HUES64 (cell line): Measurements from ENCODE around the gene DNASE1L2.
"Not testable (repeated sequence)": the region's sequence is repeated elsewhere in the genome, so short reads cannot be mapped to it uniquely, and the experiment has no call there.

ENCODE experiments used
- H3K27ac ChIP-seq: 2 replicates; pipeline ENCODE4 v1.7.0; 2013; ENCODE audit warnings: low read depth, low read length, inconsistent platforms
- H3K27me3 ChIP-seq: 2 replicates; pipeline ENCODE4 v1.6.1; 2013; ENCODE audit warnings: mild to moderate bottlenecking, low read length; ENCODE audit not compliant: insufficient read depth
- H3K36me3 ChIP-seq: 2 replicates; pipeline ENCODE4 v1.6.1; 2013; ENCODE audit warnings: mild to moderate bottlenecking, low read length; ENCODE audit not compliant: insufficient read depth
- H3K4me1 ChIP-seq: 2 replicates; pipeline ENCODE4 v1.6.1; 2013; ENCODE audit warnings: mild to moderate bottlenecking, low read length, moderate library complexity; ENCODE audit not compliant: insufficient read depth
- H3K4me3 ChIP-seq: 2 replicates; pipeline ENCODE4 v1.5.1; 2013; ENCODE audit warnings: mild to moderate bottlenecking, low read length, moderate library complexity
- H3K9ac ChIP-seq: 2 replicates; pipeline ENCODE4 v1.6.1; 2013; ENCODE audit warnings: mild to moderate bottlenecking, low read depth, low read length
- H3K9me3 ChIP-seq: 2 replicates; pipeline ENCODE4 v1.6.1; 2013; ENCODE audit warnings: low read depth, low read length; ENCODE audit not compliant: insufficient read depth
- WGBS: fragments of 150-250, 120-280 bp; methylation state at CpG from one replicate; pipeline ENCODE4 v1.1.7; 2013; ENCODE audit warnings: missing lambda C conversion rate; 5-methylcytosine and 5-hydroxymethylcytosine counted together

The DNASE1L2 gene

GRCh38 chr16:2195322-2196161, 40.7 kb upstream of the DNASE1L2 start:
- Histone ChIP-seq H3K4me3 (peak overlapping the region; percentile 53), H3K9me3 (no peaks in the 10 kb centered on the region), H3K4me1 (no peaks in the 10 kb centered on the region), H3K27ac (no peak overlapping the region), H3K36me3 (no peaks in the 10 kb centered on the region), H3K27me3 (peaks cover 50% of the 10 kb centered on the region), H3K9ac (no peak overlapping the region)
- WGBS: 3% methylated on average over 47 of the region's 49 CpGs

GRCh38 chr16:2196162-2196980, 39.9 kb upstream of the DNASE1L2 start, which contains the start of gene CASKIN1:
CASKIN1 (minus strand) TSS chr16:2196605; CDS start chr16:2196432, 173 bp downstream.
- WGBS: under 1% methylated on average over 119 of the region's 129 CpGs
- Histone ChIP-seq H3K4me1 (no peaks in the 10 kb centered on the region), H3K36me3 (no peaks in the 10 kb centered on the region), H3K4me3 (peak within 1 kb of the TSS; percentile 53), H3K9me3 (no peaks in the 10 kb centered on the region), H3K27me3 (peaks cover 52% of the 10 kb centered on the region), H3K27ac (no peak within 1 kb of the TSS), H3K9ac (no peak within 1 kb of the TSS; the same call in 1 of the 2 replicates)

GRCh38 chr16:2196981-2197511, 39.2 kb upstream of the DNASE1L2 start:
- H3K9ac ChIP-seq: no peak overlapping the region; the same call in 1 of the 2 replicates

GRCh38 chr16:2197765-2198164, 38.5 kb upstream of the DNASE1L2 start:
- H3K9me3 ChIP-seq: no peaks in the 10 kb centered on the region
- no peak overlapping the region for H3K4me3 ChIP-seq
- no peaks in the 10 kb centered on the region for H3K36me3 ChIP-seq
- H3K27ac ChIP-seq: no peak overlapping the region
- no peak overlapping the region for H3K9ac ChIP-seq
- H3K4me1 ChIP-seq: no peaks in the 10 kb centered on the region
- 81% methylated on average over 6 of the region's 6 CpGs for WGBS
- peaks cover 52% of the 10 kb centered on the region for H3K27me3 ChIP-seq

More at GRCh38 chr16:2196981-2197511, 39.2 kb upstream of the DNASE1L2 start:
- Histone ChIP-seq H3K4me1 (no peaks in the 10 kb centered on the region), H3K36me3 (no peaks in the 10 kb centered on the region), H3K4me3 (peak overlapping the region; percentile 50), H3K27ac (no peak overlapping the region), H3K9me3 (no peaks in the 10 kb centered on the region), H3K27me3 (peaks cover 52% of the 10 kb centered on the region)
- 23% methylated on average over 31 of the region's 32 CpGs for WGBS

GRCh38 chr16:2198283-2198682, 38.0 kb upstream of the DNASE1L2 start:
- Histone ChIP-seq H3K36me3 (no peaks in the 10 kb centered on the region), H3K9me3 (no peaks in the 10 kb centered on the region), H3K27me3 (peaks cover 52% of the 10 kb centered on the region), H3K4me1 (no peaks in the 10 kb centered on the region), H3K4me3 (no peak overlapping the region), H3K27ac (no peak overlapping the region), H3K9ac (no peak overlapping the region)
- 70% methylated on average over 4 of the region's 4 CpGs for WGBS

- 78% methylated on average over 5 of the region's 5 CpGs for WGBS
- Histone ChIP-seq H3K9me3 (no peaks in the 10 kb centered on the region), H3K27ac (no peak overlapping the region), H3K4me3 (no peak overlapping the region), H3K9ac (no peak overlapping the region), H3K4me1 (no peaks in the 10 kb centered on the region), H3K36me3 (no peaks in the 10 kb centered on the region), H3K27me3 (peaks cover 52% of the 10 kb centered on the region)
Measured at GRCh38 chr16:2199095-2199494, 37.1 kb upstream of the DNASE1L2 start.

- WGBS: 76% methylated on average over 14 of the region's 14 CpGs
- H3K27me3 ChIP-seq: peaks cover 50% of the 10 kb centered on the region
- no peak overlapping the region for H3K9ac ChIP-seq
- no peak overlapping the region for H3K4me3 ChIP-seq
- no peaks in the 10 kb centered on the region for H3K9me3 ChIP-seq
- H3K27ac ChIP-seq: no peak overlapping the region
- 0 out of 2 replicates have a peak, but pooled peaks cover 2% of the 10 kb centered on the region for H3K4me1 ChIP-seq
- H3K36me3 ChIP-seq: no peaks in the 10 kb centered on the region
Measured at GRCh38 chr16:2199621-2200139, 36.6 kb upstream of the DNASE1L2 start.

GRCh38 chr16:2200313-2200712, 35.9 kb upstream of the DNASE1L2 start:
- Histone ChIP-seq H3K4me3 (no peak overlapping the region), H3K27me3 (peaks cover 44% of the 10 kb centered on the region), H3K9me3 (no peaks in the 10 kb centered on the region), H3K27ac (no peak overlapping the region), H3K36me3 (no peaks in the 10 kb centered on the region), H3K4me1 (0 out of 2 replicates have a peak, but pooled peaks cover 4% of the 10 kb centered on the region), H3K9ac (no peak overlapping the region)
- 86% methylated on average over 6 of the region's 6 CpGs for WGBS

GRCh38 chr16:2203119-2203688, 33.0 kb upstream of the DNASE1L2 start:
- H3K36me3 ChIP-seq: peaks cover 16% of the 10 kb centered on the region
- H3K27ac ChIP-seq, H3K9me3 ChIP-seq, H3K4me3 ChIP-seq, H3K9ac ChIP-seq, H3K4me1 ChIP-seq: not testable (repeated sequence)
- peaks cover 22% of the 10 kb centered on the region for H3K27me3 ChIP-seq
- 96% methylated on average over 5 of the region's 8 CpGs for WGBS

GRCh38 chr16:2204416-2205103, 31.7 kb upstream of the DNASE1L2 start:
- H3K36me3 ChIP-seq: peaks cover 30% of the 10 kb centered on the region
- H3K27me3 ChIP-seq: peaks cover 10% of the 10 kb centered on the region
- H3K4me3 ChIP-seq: peak overlapping the region; percentile 95
- peaks cover 7% of the 10 kb centered on the region; the same call in 1 of the 2 replicates for H3K4me1 ChIP-seq
- peak overlapping the region; percentile 97 for H3K9ac ChIP-seq
- H3K9me3 ChIP-seq: no peaks in the 10 kb centered on the region
- no peak overlapping the region for H3K27ac ChIP-seq
- WGBS: 79% methylated on average over 13 of the region's 13 CpGs
